Measurements from ENCODE around the gene TIMM22.
"Not testable (repeated sequence)": the region's sequence is repeated elsewhere in the genome, so short reads cannot be mapped to it uniquely, and the experiment has no call there.

Gene TIMM22

GRCh38 chr17:970364-970763 lies 26.6 kb upstream of the TIMM22 start:
- DNase-seq: peak in 2 of 10 donors; percentile 1 to 27
- intact Hi-C loops (cut with DNase I): no loop called here

- intact Hi-C loops (cut with DNase I): not testable (repeated sequence)
- DNase-seq: peak in 3 of 10 donors; percentile 18 to 55 (median 42)
These were observed 25.1 kb upstream of the TIMM22 start for GRCh38 chr17:971861-972260.

DNA sequence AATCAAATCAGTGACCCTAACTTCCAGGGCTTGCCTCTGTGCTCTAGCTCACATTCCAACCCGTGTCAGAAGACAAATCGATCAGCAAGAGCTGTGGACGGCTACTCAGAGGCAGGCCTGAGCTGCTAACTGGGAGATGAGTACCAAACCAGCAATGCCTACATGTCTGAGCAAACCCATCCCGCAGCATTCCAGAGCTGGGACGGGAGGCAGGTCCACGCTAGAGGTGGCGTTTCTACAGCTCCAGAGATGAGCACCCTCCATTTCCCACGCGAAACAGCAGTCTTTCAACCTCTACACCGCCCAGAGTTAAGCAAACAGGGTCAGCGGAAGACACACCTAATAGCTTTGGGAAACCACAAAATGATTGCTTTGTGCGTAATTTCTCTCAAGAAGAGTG lies 23.9 kb upstream of the TIMM22 start:
- peak in 3 of 10 donors; percentile 10 to 41 (median 20) for DNase-seq
- intact Hi-C loops (cut with DNase I): no loop called here

GRCh38 chr17:974778-975177 lies 22.2 kb upstream of the TIMM22 start:
- intact Hi-C loops (cut with DNase I): not testable (repeated sequence)

GRCh38 chr17:975371-975915 lies 21.5 kb upstream of the TIMM22 start:
- peak in 2 of 10 donors; percentile 70 to 71 for DNase-seq
- intact Hi-C loops (cut with DNase I): no loop called here

More at GRCh38 chr17:974778-975177, 22.2 kb upstream of the TIMM22 start:
- peak in 2 of 10 donors; percentile 4 to 7 for DNase-seq

DNA sequence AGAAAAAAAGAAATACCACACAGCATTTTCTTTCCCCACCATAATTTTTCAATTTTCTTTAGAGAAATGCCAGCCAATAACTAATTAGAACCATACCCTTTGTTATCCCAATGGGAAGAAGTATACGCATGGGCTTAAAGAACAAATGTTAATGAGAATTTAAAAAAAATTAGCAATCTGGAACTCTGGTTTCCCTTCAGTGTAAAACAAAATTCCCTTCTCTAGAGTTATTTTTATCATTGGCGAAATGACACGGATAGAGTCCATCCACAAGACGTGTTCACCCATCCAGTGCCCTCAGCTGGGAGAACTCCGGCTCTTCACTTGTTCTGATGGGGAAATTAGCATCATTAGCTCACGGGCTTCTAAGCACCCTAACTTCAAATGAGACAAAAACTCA lies 20.6 kb upstream of the TIMM22 start:
- intact Hi-C loops (cut with DNase I): no loop called here
- DNase-seq: peak in 1 of 10 donors; percentile 9

DNA sequence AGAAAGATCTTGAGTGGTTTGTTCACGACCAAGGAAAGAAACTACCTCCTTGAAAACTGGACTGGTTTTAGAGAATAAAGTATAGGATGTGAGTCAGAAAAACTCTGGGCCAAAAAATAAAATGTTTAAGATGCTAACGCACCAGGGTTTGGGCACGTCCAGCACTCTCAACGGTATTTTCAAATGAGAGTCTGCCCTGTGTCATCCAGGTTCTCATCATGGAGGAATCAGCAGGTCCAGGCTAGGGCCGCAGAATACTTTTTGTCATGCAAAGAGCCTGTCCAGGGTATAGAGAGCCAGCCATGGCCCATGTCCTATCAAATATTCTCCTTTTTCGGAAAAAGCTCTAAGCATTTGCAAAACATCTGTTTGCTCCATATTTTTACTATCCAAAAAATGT lies 19.8 kb upstream of the TIMM22 start:
- intact Hi-C loops (cut with DNase I): no loop called here
- peak in 2 of 10 donors; percentile 15 to 46 for DNase-seq

DNA sequence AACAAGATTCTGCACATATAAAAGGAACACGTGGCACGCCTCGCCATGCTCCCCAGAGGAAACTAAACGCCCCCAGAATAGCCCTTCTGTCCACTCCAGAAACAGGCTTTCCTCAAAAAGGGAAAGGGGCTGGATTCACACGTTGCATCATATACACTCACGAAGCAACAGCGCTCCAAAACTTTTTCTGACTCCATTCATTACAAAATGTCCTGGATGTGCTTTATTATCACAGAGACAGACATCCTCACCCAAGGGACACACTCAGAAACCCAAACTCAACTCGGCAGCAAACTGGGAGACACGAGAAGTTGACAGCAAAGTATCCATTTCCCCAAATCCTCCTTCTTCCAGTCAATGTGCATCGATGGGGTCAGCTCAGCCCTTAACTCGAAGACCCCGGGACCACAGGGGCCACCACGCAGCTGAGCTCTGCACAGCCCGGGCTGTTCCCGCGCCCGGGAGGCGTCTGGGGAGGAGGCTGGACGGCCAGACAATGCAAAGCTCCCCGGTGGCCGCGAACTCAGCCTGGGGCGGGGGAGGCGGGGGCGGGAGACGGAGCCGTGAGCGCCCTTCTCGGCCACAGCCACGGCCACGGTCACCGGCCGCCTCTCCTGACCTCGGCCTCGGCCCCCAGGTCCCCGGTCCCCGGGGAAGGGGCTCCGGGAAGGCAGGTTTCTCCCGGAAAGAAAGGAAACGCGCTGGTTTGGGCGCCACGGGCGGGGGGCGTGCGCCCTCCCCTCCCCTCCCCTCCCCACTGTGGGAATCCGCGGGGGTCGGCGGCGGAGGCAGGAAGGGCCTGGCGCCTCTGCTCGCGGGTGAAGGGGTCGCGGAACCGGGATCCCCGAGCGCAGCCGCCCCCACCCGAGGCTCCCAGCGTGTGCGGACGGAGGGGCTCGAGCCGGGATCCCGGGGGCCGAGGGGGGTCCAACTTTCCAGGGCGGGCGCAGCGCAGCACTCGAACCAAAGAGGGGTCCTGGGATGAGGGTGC lies 18.5 kb upstream of the TIMM22 start:
- intact Hi-C loops (cut with DNase I): no loop called here
- peak in 3 of 10 donors; percentile 12 to 72 (median 67) for DNase-seq

DNA sequence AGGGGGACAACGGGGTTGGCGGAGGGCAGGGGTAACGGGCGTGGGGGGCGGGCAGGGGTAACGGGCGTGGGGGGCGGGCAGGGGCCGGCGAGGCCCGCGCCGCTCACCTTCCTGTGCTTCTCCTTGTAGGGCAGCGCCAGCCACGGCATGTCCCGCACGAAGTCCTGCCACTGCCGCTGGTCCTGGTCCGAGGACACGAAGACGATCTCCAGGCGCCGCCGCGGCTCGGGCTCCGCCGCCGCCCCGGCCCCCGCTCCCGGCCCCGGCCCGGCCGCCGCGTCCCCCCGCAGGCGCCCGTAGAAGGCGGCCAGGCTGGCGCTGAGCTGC lies 17.8 kb upstream of the TIMM22 start:
- intact Hi-C loops (cut with DNase I): no loop called here
- DNase-seq: peak in 1 of 10 donors; percentile 21

DNA sequence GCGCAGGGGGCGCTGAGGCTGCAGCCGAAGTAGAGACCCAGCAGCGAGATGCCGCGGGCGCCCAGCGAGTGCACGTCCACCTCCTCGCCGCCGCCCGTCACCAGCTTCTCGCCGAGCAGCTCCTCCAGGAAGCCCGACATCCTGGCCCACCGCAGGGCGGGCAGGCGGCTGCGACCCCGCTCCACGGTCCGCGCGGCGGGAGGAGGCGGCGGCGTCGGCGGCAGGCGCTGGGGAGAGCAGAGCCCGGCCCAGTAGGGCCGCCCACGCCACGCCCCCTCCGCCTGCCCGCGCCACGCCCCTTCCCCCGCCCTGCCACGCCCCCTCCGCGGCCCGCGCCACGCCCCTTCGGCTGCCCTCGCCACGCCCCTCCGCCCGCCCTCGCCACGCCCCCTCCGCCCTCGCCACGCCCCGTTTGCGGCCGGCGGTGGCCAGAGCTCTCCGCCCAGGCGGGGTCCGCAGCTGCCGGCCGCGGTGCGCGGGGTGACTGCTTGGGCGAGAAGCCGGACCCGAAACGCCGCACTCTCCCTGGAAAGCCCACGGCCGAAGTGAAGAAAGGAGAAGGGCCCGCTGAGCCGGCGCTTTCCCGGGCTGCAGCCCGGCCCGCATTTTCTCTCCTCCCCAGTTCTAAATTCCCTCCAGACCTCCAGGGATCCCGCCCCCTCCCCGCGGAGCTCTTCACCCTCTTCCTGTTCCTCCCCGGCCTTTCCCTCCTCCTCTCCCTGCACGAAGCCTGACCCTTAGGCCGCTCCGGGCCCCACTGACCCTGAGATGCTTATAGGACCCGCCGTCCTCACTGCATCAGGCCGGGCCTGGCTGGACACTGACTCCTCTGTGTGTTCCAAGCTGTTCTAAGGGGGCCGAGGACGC lies 17.2 kb upstream of the TIMM22 start, which contains the start of gene NXN:
Gene NXN, minus strand, starts transcription at position 238 of the 867 bp plus-strand sequence.
- intact Hi-C loops (cut with DNase I): no loop called here
- DNase-seq: peak; percentile 73 to 98 (median 87)

DNA sequence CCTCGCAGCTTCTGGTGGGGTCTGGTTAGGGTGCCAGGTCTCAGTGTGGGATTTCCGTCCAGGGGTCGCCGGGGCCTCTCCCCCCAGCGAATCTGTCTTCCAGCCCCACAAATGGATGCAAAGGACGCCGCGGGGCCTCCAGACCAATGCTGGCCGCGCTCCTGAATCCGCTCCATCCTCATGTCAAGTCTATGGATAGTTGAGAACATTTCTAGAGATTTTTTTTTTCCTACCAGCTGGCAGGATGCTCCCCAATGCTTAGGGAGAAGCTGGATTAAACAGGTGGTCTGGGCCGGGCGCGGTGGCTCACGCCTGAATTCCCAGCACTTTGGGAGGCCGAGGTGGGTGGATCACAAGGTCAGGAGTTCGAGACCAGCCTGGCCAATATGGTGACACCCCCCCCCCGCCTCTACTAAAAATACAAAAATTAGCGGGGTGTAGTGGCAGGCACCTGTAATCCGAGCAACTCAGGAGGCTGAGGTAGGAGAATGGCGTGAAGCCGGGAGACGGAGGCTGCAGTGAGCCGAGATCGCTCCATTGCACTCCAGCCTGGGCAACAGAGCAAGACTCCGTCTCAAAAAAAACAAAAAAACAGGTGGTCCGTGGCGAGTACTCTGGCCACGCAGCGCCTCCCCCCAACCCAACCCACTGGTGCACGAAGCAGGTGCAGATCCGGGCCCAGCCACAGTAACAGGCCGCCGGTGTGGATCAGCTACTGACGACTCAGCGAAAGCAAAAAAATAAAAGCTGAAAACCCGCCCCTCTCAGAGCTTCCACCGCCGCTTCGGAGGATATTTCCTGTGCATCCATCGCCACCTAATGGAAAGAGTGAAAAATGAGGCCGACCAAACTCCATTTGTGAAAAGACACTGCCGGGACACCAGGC lies 16.3 kb upstream of the TIMM22 start:
- intact Hi-C loops (cut with DNase I): loop anchor here (1.0 kb wide), 1 partner anchor 185 kb away; no protein-coding TSS in a partner anchor
- DNase-seq: peak; percentile 57 to 95 (median 72)

- no peak for DNase-seq
- intact Hi-C loops (cut with DNase I): loop anchor here (1.0 kb wide), 1 partner anchor 186 kb away; no protein-coding TSS in a partner anchor
These were observed 15.7 kb upstream of the TIMM22 start for GRCh38 chr17:981292-981658.

DNA sequence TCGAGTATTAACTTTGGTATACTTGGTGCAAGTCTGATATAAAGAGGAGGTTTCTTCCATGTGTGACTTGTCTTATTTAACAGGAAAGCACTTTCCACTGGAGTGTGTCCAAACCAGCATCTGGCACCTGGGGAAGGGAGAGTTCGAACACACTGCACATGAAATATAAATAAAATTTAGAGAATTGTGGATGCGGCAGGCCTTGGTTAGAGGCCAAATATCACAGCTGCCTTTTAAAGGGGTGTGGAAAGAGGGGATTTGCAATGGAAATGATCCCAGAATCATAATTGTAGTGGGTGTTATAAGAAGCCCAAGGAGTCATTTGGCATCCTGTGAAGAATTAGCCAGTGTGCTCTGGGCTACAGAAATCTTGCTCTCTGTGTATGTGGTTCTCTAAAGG lies 13.0 kb upstream of the TIMM22 start:
- intact Hi-C loops (cut with DNase I): no loop called here
- DNase-seq: peak in 2 of 10 donors; percentile 4 to 29

- DNase-seq: peak in 2 of 10 donors; percentile 13 to 44
These were observed 10.5 kb upstream of the TIMM22 start for GRCh38 chr17:986322-986929.

DNA sequence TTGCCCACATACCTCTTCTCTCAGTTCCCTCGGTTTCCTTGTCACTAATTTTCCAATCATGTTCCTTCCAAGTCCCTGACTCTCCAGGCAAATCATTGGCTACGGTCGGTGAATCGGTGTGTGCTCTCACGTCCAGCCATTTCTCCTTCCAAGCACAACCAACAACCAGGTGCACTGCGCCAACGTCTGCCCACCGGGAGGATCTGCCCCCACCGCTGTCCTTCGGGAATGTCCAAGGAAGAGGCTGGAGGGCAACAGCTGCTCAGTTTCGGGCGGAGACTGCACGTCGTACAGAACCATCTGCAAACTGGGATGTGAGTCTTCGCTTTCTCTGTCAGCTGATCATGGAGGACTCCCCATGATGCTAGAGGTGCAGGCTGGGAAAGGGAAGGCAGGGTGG lies 9.0 kb upstream of the TIMM22 start:
- intact Hi-C loops (cut with DNase I): no loop called here
- DNase-seq: peak in 2 of 10 donors; percentile 26 to 52

More at GRCh38 chr17:986322-986929, 10.5 kb upstream of the TIMM22 start:
- intact Hi-C loops (cut with DNase I): no loop called here

DNA sequence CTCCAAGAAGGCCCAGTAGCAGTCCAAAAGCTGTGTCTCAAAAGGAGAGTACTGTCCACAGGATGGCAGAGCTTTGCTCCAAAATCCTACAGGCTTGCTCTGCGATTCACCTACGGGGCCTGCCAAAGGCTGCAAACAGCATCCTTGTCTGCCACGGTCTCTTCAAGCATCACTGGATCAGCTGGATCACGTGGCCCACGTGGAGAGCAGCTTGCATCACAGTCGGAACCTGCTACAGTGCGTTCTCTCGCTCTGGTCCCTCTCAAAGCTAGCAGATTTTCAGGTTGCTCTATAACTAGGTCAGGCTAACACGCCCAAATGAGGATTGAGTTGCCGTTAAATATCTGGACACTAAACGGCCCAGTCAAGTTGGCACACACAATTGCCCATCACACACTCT lies 8.4 kb upstream of the TIMM22 start:
- DNase-seq: peak in 2 of 10 donors; percentile 30 to 65

GRCh38 chr17:992933-993332 lies 4.0 kb upstream of the TIMM22 start:
- DNase-seq: peak in 1 of 10 donors; percentile 57
- intact Hi-C loops (cut with DNase I): no loop called here

More for the DNA sequence above, 8.4 kb upstream of the TIMM22 start:
- intact Hi-C loops (cut with DNase I): no loop called here

DNA sequence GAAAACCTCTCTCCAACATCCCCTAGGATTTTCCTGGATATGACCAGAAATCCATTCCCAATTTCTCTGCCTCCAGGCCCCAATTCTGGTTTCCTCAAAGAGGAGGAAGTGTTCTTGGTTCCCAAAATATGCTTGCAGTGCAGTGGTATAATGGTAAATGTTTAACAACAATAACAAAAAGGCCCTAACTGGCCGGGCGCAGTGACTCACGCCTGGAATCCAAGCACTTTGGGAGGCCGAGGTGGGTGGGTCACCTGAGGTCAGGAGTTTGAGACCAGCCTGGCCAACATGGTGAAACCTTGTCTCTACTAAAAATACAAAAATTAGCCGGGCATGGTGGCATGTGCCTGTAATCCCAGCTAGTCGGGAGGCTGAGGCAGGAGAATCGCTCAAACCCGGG lies 1.6 kb upstream of the TIMM22 start:
- intact Hi-C loops (cut with DNase I): loop anchor here (5.0 kb wide), 1 partner anchor 203 kb away; no protein-coding TSS in a partner anchor
- DNase-seq: peak in 2 of 10 donors; percentile 35 to 57

DNA sequence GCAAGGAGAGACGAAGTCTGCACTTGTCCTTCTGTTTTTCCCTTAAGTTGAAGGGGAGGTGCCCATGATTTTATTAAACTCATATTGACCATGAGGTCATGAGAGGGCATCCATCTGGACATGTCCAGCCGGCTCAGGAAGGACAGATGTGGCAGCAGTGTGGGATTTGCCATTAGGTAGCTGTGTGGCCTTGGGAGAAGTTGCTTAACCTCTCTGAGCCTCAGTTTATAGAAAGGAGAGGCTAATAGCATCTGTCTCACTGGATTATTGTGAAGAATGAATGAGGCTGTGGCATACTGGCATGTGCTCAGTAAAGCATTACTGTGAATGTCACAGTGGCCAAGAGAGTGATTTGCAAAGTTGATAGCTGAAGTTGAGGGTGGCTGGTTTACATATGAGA lies 1.2 kb downstream of the TIMM22 start:
- peak in 2 of 10 donors; percentile 10 to 16 for DNase-seq
- intact Hi-C loops (cut with DNase I): loop anchor here (5.0 kb wide), 1 partner anchor 206 kb away; no protein-coding TSS in a partner anchor

All from posterior cingulate gyrus (tissue), 11 donors.